Measurements from ENCODE around the gene ZFP36L2.

The ZFP36L2 gene

GRCh38 chr2:43207553-43208300, 18.7 kb downstream of the ZFP36L2 start:
- Histone ChIP-seq H3K27ac (no peak overlapping the region), H3K4me3 (no peak overlapping the region)
- DNase-seq (ENCODE audit: low spot score) = no peak
- TF ChIP-seq CTCF (IDR thresholded peaks at IDR 0.05) = no peak

GRCh38 chr2:43206602-43207001, 19.8 kb downstream of the ZFP36L2 start:
- Histone ChIP-seq H3K27ac (no peak overlapping the region), H3K4me3 (no peak overlapping the region)
- TF ChIP-seq CTCF (IDR thresholded peaks at IDR 0.05) = no peak
- no peak for DNase-seq (ENCODE audit: low spot score)

GRCh38 chr2:43203373-43203772, 23.0 kb downstream of the ZFP36L2 start:
- no peak for DNase-seq (ENCODE audit: low spot score)
- H3K27ac ChIP-seq = no peak overlapping the region
- no peak for TF ChIP-seq CTCF (IDR thresholded peaks at IDR 0.05)
- H3K4me3 ChIP-seq = no peak overlapping the region

- H3K4me3 ChIP-seq = no peak overlapping the region
- TF ChIP-seq CTCF (IDR thresholded peaks at IDR 0.05) = no peak
- no peak overlapping the region for H3K27ac ChIP-seq
- DNase-seq (ENCODE audit: low spot score) = no peak
Observed at GRCh38 chr2:43202289-43202688, 24.1 kb downstream of the ZFP36L2 start.

GRCh38 chr2:43201497-43201896, 24.9 kb downstream of the ZFP36L2 start:
- no peak for TF ChIP-seq CTCF (IDR thresholded peaks at IDR 0.05)
- Histone ChIP-seq H3K27ac (no peak overlapping the region), H3K4me3 (no peak overlapping the region)
- no peak for DNase-seq (ENCODE audit: low spot score)

GRCh38 chr2:43201016-43201415, 25.4 kb downstream of the ZFP36L2 start:
- DNase-seq (ENCODE audit: low spot score) = no peak
- TF ChIP-seq CTCF (IDR thresholded peaks at IDR 0.05) = no peak
- H3K27ac ChIP-seq = no peak overlapping the region
- no peak overlapping the region for H3K4me3 ChIP-seq

All from coronary artery (tissue), 2 donors.